NT2/D1 (cell line): ENCODE data around the gene FNDC3B.

Experiments
- DNase-seq: peaks from one replicate; pipeline ENCODE4 v3.0.0-alpha.2; 2011; ENCODE audit warnings: low read depth, low spot score
- H3K27me3 ChIP-seq: 2 replicates; pipeline ENCODE4 v1.6.0; 2011; ENCODE audit warnings: mild to moderate bottlenecking; ENCODE audit not compliant: insufficient read length, insufficient read depth
- H3K36me3 ChIP-seq: 2 replicates; pipeline ENCODE4 v1.6.1; 2011; ENCODE audit warnings: mild to moderate bottlenecking, low read length, mixed read lengths; ENCODE audit not compliant: insufficient read depth, insufficient read length
- H3K4me1 ChIP-seq: 2 replicates; pipeline ENCODE4 v1.5.1; 2011; ENCODE audit not compliant: insufficient read depth, insufficient read length
- H3K4me3 ChIP-seq: 2 replicates; pipeline ENCODE4 v1.5.1; 2011; ENCODE audit warnings: low read depth; ENCODE audit not compliant: insufficient read length
- H3K9ac ChIP-seq: 2 replicates; pipeline ENCODE4 v1.6.0; 2011; ENCODE audit warnings: low read depth; ENCODE audit not compliant: insufficient read length
- H3K9me3 ChIP-seq: 2 replicates; pipeline ENCODE4 v1.5.1; 2011; ENCODE audit warnings: mild to moderate bottlenecking, low read length; ENCODE audit not compliant: insufficient read depth
- SUZ12 ChIP-seq: IDR thresholded peaks from 2 replicates; pipeline ENCODE4 v1.6.1; 2011; ENCODE audit not compliant: insufficient read length, insufficient read depth; ENCODE audit errors: extremely low read depth
- YY1 ChIP-seq: IDR thresholded peaks from 2 replicates; pipeline ENCODE4 v1.6.1; 2011; ENCODE audit not compliant: insufficient read length, insufficient read depth
- ZNF274 ChIP-seq: IDR thresholded peaks from 2 replicates; pipeline ENCODE4 v1.6.1; 2011; ENCODE audit warnings: mild to moderate bottlenecking, low read depth, low read length

Gene FNDC3B

DNA sequence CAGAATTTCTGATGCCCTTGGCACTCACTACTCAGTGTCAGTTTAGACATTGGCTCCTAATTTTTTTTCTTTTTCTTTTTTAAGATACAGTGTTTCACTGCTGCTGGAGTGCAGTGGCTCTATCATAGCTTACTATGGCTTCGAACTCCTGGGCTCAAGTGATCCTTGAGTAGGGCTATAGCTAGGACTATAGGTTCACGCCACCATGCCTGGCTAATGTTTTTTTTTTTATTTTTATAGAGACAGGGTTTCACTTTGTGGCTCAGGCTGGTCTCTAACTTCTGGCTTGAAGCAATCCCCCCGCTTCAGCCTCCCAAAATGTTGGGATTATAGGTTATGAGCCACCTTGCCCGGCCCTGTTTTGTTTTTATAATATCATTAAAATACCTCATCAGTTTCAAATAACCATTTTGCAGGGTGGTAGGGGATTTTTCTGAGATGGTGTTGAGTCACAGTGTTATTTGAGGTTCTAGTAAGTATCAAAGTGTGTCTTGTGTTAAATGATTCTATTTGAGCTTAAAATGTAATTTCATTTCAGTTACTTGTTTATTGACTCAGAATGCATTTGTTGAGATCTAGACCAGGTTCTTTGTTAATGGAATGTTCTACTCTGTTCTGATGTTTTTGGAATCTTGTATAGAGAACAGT lies 7.0 kb downstream of the FNDC3B start:
- no peaks in the 10 kb centered on the region for H3K9me3 ChIP-seq
- no peak overlapping the region for H3K4me3 ChIP-seq
- H3K4me1 ChIP-seq = no peaks in the 10 kb centered on the region
- no peak overlapping the region for H3K9ac ChIP-seq
- peaks cover 68% of the 10 kb centered on the region for H3K36me3 ChIP-seq
- DNase-seq = no peak
- H3K27me3 ChIP-seq = no peaks in the 10 kb centered on the region
- TF ChIP-seq SUZ12 (no peak), YY1 (no peak), ZNF274 (no peak)

GRCh38 chr3:172047567-172048115 lies 8.3 kb downstream of the FNDC3B start:
- Histone ChIP-seq H3K9ac (no peak overlapping the region), H3K4me1 (no peaks in the 10 kb centered on the region), H3K9me3 (peaks cover 5% of the 10 kb centered on the region; the same call in 1 of the 2 replicates), H3K4me3 (no peak overlapping the region), H3K36me3 (peaks cover 72% of the 10 kb centered on the region), H3K27me3 (no peaks in the 10 kb centered on the region)
- TF ChIP-seq ZNF274 (no peak), YY1 (no peak)
- DNase-seq = no peak

DNA sequence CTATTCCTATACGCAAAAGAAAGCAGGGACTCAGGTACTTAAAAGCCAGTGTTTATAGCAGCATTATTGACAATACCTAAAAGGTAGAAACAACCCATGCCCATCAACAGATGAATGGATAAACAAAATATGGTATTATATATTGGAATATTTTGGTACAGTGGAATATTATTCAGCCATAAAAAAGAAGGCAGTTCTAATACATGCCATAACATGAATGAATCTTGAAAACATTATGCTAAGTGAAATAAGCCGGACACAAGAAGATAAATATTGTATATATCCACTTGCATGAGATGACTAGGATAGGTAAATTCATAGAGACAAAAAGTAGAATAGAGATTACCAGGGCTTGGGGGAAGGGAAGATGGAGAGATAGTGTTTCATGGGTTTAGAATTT lies 9.2 kb downstream of the FNDC3B start:
- Histone ChIP-seq H3K9me3 (peaks cover 5% of the 10 kb centered on the region; the same call in 1 of the 2 replicates), H3K4me1 (no peaks in the 10 kb centered on the region), H3K9ac (no peak overlapping the region), H3K36me3 (peaks cover 72% of the 10 kb centered on the region), H3K4me3 (no peak overlapping the region), H3K27me3 (no peaks in the 10 kb centered on the region)
- TF ChIP-seq SUZ12 (no peak), YY1 (no peak), ZNF274 (no peak)
- DNase-seq = no peak

DNA sequence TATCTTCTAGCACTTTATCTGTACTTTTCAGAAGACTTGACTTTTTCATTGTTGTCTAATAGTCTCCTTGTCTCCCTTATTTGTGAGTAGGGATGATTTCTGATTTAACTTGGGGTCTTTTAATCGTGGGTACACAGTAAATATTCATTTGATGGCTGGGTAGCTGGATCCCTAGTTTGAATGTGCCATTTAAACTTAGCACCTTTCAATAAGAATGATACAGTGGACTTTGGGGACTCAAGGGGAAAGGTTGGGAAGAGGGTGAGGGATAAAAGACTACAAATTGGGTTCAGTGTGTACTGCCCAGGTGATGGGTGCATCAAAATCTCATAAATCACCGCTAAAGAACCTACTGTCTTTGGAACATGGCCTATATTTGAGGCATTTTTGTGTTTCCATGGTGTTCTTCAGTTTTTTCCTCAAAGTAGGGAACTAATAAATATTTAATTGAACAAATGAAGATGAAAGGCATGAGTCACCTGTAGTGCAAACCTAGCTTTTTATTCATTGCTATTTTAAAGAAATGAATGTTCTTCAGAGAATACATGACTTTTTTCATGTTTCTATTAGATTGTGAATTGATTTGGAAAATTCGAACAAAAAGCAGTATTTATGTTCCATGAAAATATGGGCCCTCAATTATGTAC lies 12.1 kb downstream of the FNDC3B start:
- DNase-seq = no peak
- no peaks in the 10 kb centered on the region for H3K4me1 ChIP-seq
- peaks cover 74% of the 10 kb centered on the region for H3K36me3 ChIP-seq
- H3K4me3 ChIP-seq = no peak overlapping the region
- peaks cover 5% of the 10 kb centered on the region; the same call in 1 of the 2 replicates for H3K9me3 ChIP-seq
- TF ChIP-seq SUZ12 (no peak), YY1 (no peak), ZNF274 (no peak)
- no peak overlapping the region for H3K9ac ChIP-seq
- no peaks in the 10 kb centered on the region for H3K27me3 ChIP-seq

GRCh38 chr3:172051957-172052354 lies 12.6 kb downstream of the FNDC3B start:
- DNase-seq = no peak
- no peaks in the 10 kb centered on the region for H3K4me1 ChIP-seq
- H3K4me3 ChIP-seq = no peak overlapping the region
- no peak overlapping the region for H3K9ac ChIP-seq
- peaks cover 5% of the 10 kb centered on the region; the same call in 1 of the 2 replicates for H3K9me3 ChIP-seq
- H3K27me3 ChIP-seq = no peaks in the 10 kb centered on the region
- TF ChIP-seq YY1 (no peak), ZNF274 (no peak), SUZ12 (no peak)
- H3K36me3 ChIP-seq = peaks cover 74% of the 10 kb centered on the region

DNA sequence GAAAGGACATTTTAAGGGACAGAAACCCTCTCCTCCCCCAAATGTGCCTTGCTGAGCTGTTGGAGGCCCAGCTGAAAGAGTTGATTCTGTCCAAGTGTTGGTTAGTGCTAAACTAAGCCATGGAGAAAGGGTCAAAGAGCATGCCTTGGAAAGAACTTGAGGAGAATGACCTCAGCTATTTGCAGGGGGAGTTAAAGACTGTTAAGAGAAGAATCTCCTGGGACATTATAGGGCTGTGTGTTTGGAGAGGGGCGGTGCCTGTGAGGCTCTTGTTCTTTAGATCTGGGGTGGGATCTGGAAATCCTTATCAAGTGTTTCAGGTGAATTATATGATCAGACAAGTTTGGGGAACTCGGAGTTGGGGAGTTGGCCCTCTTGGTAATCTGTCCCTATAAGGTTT lies 13.0 kb downstream of the FNDC3B start:
- Histone ChIP-seq H3K9me3 (peaks cover 5% of the 10 kb centered on the region; the same call in 1 of the 2 replicates), H3K4me1 (no peaks in the 10 kb centered on the region), H3K36me3 (peaks cover 76% of the 10 kb centered on the region), H3K4me3 (no peak overlapping the region), H3K27me3 (no peaks in the 10 kb centered on the region), H3K9ac (no peak overlapping the region)
- DNase-seq = no peak
- TF ChIP-seq YY1 = no peak
- TF ChIP-seq ZNF274 = no peak
- TF ChIP-seq SUZ12 = no peak

DNA sequence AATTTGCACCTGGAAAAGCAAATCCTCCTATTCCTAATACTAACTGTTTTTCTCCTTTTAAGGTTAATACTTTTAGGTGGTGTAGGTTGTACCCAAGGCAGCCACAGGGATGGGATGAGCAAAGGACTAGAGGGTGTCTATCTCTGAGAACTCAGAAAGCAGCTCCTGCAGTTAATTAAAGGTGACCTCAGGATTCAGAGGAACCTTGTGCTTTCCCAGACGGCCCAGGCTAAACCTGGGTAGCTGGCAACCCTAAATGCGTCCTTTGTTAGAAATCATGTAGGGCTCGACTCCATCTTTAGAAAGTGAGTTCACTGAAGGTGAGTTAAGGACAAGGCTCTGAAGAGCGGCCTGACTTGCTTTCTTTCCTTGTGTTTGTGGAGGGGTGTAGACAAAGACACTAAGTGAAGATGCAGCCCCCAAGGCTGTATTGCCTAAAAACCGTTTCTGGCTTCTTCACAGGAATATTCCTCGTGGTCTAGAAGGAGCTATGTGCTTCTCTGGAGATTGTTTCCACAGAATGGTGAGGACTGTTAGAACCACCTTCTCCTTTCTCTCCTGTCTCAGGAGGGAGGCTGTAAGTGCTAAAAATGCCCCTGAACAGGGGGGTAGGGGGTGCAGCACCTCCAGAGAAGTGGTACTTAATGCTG lies 14.9 kb downstream of the FNDC3B start:
- Histone ChIP-seq H3K9ac (no peak overlapping the region), H3K4me1 (no peaks in the 10 kb centered on the region), H3K27me3 (no peaks in the 10 kb centered on the region), H3K36me3 (peaks cover 69% of the 10 kb centered on the region), H3K9me3 (peaks cover 5% of the 10 kb centered on the region; the same call in 1 of the 2 replicates), H3K4me3 (no peak overlapping the region)
- no peak for TF ChIP-seq SUZ12
- DNase-seq = no peak
